CD1c-positive myeloid dendritic cell (primary cell): ENCODE data around the gene IL15.
"Not testable (repeated sequence)": the region's sequence is repeated elsewhere in the genome, so short reads cannot be mapped to it uniquely, and the experiment has no call there.

ENCODE experiments used
- DNase-seq: peaks from one replicate; pipeline ENCODE4 v3.0.0-alpha.2; 2016; ENCODE audit errors: extremely low spot score

IL15 gene

GRCh38 chr4:141702472-141703182, 66.2 kb downstream of the IL15 start:
- no peak for DNase-seq

- DNase-seq = no peak
Observed at GRCh38 chr4:141703497-141703896, 67.1 kb downstream of the IL15 start.

GRCh38 chr4:141705048-141705746, 68.8 kb downstream of the IL15 start:
- peak; percentile 77 for DNase-seq

- DNase-seq = peak; percentile 58
Observed at GRCh38 chr4:141705747-141706377, 69.5 kb downstream of the IL15 start.

- no peak for DNase-seq
Observed at GRCh38 chr4:141706445-141706844, 70.1 kb downstream of the IL15 start.

- peak; percentile 28 for DNase-seq
Observed at GRCh38 chr4:141711211-141711610, 74.8 kb downstream of the IL15 start.

GRCh38 chr4:141713185-141713584, 76.8 kb downstream of the IL15 start:
- no peak for DNase-seq

GRCh38 chr4:141713771-141714445, 77.5 kb downstream of the IL15 start:
- DNase-seq = peak; percentile 17

GRCh38 chr4:141719585-141719984, 83.2 kb downstream of the IL15 start:
- no peak for DNase-seq

- DNase-seq = no peak
Observed at GRCh38 chr4:141721174-141721573, 84.8 kb downstream of the IL15 start.

GRCh38 chr4:141724646-141725045, 88.3 kb downstream of the IL15 start:
- DNase-seq = no peak

GRCh38 chr4:141727420-141727819, 91.0 kb downstream of the IL15 start:
- DNase-seq = no peak

- DNase-seq = no peak
Observed at GRCh38 chr4:141730805-141731204, 94.4 kb downstream of the IL15 start.

- DNase-seq = no peak
Observed at GRCh38 chr4:141731481-141731880, 95.1 kb downstream of the IL15 start.

- DNase-seq = no peak
Observed at GRCh38 chr4:141739636-141740035, 103.3 kb downstream of the IL15 start.

- DNase-seq = no peak
Observed at GRCh38 chr4:141746026-141746425, 109.6 kb downstream of the IL15 start.

GRCh38 chr4:141751806-141752205, 115.4 kb downstream of the IL15 start:
- not testable (repeated sequence) for DNase-seq

- no peak for DNase-seq
Observed at GRCh38 chr4:141757287-141757686, 120.9 kb downstream of the IL15 start.

- DNase-seq = no peak
Observed at GRCh38 chr4:141759796-141760425, 123.5 kb downstream of the IL15 start.

- DNase-seq = no peak
Observed at GRCh38 chr4:141761926-141762325, 125.5 kb downstream of the IL15 start.

GRCh38 chr4:141763374-141763773, 127.0 kb downstream of the IL15 start:
- DNase-seq = no peak

GRCh38 chr4:141768954-141769353, 132.6 kb downstream of the IL15 start:
- DNase-seq = no peak
